ENCODE measurements around the gene DTD2. TPM values are rescaled to one million over a fixed set of nuclear protein-coding genes. Genes with fewer than 3 reads are reported as not detected.

The DTD2 gene
- polyA plus RNA-seq, 10 donors, result 8.4 to 17.9 (median 12.1) TPM

DNA sequence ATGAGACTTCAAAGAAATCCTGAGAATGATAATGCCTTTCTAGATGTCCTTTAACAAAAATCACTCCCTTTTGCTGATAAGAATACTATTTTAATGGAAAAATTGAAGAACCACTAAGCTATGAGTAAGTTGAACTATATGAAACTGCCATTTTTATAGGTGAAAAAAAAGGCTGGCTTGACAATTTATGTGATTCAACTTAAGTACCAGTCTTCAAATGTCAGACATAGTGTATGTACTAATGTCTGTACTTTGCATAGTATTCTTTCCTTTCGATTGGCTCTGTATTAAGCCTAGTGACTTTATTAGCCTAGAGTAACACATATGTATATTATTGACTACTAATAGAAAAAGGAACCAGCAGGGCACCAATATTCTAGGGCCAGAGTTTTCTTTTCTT lies 48.9 kb downstream of the DTD2 start:
- no peak for DNase-seq

DNA sequence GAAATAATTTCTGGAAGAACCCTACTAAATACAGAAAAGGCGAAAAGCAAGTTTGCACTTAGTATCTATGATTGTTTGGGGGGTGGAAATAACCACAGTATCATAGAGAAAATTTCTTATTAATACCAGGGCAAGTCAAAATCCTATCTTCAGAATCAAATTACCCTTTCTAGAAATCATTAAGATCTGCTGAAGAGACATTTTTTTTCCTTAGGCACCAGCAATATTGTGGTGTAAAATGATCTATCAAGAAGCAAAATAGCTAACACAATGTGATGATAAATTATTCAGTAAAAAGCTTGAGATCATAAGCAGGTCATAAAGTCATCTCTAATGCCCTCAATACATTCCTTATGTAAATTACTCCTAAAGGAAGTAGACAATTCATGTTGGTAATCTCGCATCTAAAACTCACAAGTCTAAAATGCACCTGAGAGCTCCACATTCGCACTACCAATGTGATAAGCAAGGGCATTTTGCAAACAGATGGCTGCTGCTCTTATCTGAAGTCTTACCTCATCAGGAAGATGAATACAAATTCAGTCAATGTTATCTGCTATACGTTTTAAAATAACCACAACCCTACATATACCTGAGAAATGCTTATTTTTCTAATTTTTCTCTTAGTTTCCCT lies 51.6 kb downstream of the DTD2 start:
- no peak for DNase-seq

DNA sequence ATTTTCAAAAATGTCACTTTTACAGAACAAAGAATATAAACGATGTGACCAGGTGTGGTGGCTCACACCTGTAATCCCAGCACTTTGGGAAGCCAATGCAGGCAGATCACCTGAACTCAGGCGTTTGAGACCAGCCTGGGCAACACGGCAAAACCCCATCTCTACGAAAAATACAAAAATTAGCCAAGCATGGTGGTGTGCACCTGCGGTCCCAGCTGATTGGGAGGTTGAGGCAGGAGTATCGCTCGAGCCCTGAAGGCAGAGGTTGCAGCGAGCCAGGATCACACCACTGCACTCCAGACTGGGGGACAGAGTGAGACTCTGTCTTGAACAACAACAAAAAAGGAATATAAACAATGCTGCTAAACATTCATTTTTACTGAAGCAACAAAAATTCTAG lies 52.2 kb downstream of the DTD2 start:
- no peak for DNase-seq

DNA sequence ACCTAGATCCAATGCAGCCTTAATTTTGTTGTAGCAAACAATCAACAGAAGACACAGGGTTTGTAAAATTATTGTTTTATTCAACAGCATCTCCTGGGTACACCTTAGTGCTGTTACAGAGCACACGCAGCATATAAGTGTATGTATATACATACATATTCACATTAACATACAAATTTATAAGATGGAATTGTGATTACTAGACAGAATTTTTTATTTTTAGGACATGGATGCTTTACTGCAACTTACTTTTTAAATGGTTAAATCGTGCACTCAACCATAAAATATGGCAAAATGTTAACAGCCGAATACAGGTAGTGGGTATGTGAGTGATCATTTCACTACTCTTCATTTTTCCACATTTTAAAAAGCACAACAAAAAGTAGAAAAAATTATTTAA lies 53.6 kb downstream of the DTD2 start:
- DNase-seq, result no peak

DNA sequence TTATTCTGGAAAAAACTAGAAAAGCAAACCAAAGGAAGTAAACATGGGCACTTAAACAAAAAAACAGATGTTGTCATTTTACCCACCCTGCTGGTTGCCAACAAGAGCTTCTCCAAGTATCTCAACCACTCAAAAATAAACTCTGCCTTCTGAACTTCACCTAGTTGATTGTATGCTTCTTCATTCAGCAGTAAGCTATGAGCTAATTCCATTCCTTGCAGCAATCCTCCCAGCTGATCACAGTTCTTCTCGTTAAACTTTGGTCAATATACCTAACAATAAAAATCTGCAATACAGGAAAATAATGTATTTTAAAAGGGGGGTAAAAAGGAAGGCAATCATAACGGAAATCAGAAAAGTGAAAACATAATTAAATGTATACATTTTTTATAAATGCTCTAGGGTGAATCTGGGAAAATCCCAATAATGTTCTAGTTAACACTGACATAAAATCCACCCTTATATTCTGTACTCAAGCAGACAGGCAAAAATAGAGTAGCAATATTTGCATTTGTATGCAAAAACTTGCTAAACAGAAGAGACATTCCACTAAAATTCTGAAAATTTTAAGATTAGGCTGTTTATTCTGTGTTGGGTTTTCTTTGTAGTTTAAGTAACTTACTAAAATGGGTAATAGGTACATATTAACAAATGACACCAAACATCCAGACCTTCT lies 54.4 kb downstream of the DTD2 start:
- no peak for DNase-seq

DNA sequence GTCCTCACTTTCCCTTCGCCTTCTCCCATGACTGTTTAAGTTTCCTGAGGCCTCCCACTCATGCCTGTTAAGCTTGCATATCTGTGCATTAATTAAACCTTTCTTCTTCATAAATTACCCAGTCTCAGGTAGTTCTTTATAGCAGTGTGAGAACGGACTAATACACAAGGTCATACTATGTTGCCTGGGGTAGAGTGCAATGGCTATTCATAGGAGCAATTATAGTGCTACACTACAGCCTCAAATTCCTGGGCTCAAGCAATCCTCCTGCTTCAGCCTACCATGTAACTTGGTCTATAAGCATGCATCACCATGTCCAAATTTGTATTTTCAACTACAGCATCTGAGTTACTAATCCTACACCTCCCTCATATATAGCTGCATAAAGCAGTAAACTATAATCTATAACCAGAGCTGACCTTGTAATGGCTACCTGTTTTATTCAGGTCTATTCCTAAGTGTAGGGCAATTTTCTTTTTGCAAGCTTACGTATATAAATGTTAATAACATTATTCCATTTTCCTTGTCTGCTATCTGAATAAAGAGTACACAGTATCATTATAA lies 55.9 kb downstream of the DTD2 start:
- no peak for DNase-seq

DNA sequence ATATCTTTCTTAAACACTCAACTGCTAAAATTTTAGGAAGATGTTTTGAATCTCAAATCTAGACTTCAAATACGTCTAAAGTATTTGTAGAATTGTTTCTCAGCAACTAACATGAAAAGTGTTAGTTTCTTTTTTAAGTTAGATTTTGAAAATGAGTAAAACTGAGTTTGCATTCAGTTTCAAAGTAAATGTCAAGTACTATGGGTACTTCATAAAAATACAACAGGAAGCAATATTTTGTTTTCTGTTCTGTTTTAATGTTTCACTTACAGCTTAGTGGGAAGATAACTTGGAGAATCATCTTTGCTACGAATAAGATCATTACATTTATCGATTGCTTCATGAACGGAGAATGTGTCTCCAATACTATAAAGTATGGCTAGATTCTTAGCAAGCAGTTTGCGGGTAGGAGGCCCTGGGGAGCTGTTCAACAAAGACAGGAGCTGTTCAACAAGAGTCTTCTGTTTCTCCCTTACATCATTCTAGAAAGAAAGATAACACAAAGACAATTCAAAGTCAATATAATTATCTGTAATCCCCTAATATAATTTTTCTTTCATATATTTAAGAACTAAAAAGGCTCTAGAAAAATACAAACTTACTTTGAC lies 57.2 kb downstream of the DTD2 start:
- no peak for DNase-seq

Other genes starting within 250 kb of the DTD2 start
- gene HECTD1, start 249.7 kb downstream of the DTD2 start, polyA plus RNA-seq (ENCODE audit: insufficient read length in 10 of 10), result 100 to 1,000 TPM in 9 of 10 donors, 10 to 100 TPM in 1; 96.9 to 136 (median 115) TPM
- gene HEATR5A, start 37.0 kb downstream of the DTD2 start, polyA plus RNA-seq (ENCODE audit: insufficient read length in 10 of 10), result 10 to 100 TPM; 11.3 to 19.3 (median 16.2) TPM
- gene GPR33, start 30.5 kb upstream of the DTD2 start, polyA plus RNA-seq (ENCODE audit: insufficient read length in 10 of 10), result not detected
- gene NUBPL, start 103.9 kb upstream of the DTD2 start, polyA plus RNA-seq (ENCODE audit: insufficient read length in 10 of 10), result 10 to 100 TPM in 2 of 10 donors, 1 to 10 TPM in 8; 6.5 to 11.3 (median 8.9) TPM